Epithelial cell of prostate (primary cell): ENCODE data around the gene CCDC86.

Experiments
- DNase-seq: peaks from one replicate; pipeline ENCODE4 v3.0.0-alpha.2; 2011; ENCODE audit warnings: low read depth, low spot score
- H3K27ac ChIP-seq: fragments of 450-650 bp; 2 replicates; pipeline ENCODE4 v1.5.1; 2017; ENCODE audit warnings: mild to moderate bottlenecking

The CCDC86 gene

DNA sequence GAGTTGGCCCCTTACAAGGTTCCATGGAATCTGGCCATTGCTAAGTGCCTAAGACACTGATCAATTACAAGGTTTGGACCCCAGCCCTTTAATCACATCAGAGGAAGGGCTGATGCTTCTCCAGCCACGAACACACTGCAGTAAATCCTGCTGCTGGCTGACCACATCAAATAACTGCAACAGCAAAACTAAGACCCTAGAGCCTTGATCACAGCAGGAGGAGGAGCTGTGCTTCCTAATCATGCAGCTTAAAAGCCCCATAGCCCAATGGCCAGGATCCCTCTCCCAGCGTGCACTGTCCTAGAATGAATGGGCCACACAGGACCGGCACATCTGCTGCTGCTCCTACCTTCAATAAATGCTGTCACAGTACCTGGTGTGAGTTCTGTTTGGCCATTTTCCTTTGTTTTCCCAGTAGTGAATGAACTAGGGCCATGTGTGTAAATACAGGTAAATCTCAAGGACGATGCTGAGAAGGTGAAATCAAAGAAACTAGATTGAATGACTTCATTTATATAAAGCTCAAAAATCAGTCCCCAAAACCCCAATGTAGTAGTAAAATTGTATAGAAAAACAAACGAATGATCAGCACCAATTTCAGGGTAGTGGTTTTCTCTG is 38.2 kb downstream of the CCDC86 start:
- no peak for DNase-seq
- no peak overlapping the region for H3K27ac ChIP-seq

DNA sequence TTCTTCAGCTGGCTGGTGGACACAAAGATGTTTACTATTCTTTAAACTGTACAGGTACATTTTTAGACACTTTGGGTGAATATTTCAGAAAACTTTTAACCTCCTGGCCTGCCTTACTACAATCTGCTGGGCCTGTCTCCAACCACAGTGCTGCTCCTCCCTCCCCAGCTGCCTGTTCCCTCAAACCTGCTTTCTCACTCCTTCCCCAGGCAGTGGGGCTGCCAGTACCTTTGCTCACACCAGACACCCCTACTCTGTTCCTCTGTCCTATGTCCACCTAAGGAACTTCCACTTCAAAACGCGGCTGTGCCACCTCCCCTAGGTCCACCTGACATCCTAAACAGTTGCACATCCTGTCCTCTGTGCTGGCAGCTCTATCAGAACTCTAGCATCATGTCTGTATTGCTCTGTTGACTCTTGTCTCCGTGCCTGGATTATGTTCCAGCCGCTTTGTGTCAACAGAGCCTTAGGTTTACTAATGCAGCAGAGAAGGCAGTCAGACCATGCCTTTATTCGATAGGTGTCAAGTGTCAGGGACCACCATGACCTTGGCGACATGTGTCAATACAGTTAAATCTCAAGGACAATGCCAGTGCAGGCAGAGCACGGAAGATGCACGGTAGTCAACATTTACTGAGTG is 38.9 kb downstream of the CCDC86 start:
- H3K27ac ChIP-seq = no peak overlapping the region
- DNase-seq = no peak

DNA sequence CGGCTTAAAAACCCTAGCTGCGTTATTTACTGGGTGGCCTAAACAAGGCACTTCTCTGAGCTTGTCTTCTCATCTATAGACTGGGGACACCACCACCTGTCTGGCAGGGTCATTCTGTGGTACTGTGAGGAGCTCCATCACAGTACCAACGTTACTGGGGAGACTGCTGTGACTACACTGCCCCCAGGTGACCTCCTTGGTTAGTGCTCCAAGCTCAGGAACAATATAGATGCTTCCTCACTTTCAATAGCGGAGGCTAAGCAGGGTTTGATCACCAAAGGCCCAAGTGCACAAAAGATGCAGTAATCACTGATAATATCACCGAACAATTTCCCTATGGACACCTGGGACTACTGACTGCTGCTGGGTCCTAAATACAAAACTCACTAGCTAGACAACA is 45.6 kb downstream of the CCDC86 start:
- no peak for DNase-seq
- no peak overlapping the region for H3K27ac ChIP-seq

DNA sequence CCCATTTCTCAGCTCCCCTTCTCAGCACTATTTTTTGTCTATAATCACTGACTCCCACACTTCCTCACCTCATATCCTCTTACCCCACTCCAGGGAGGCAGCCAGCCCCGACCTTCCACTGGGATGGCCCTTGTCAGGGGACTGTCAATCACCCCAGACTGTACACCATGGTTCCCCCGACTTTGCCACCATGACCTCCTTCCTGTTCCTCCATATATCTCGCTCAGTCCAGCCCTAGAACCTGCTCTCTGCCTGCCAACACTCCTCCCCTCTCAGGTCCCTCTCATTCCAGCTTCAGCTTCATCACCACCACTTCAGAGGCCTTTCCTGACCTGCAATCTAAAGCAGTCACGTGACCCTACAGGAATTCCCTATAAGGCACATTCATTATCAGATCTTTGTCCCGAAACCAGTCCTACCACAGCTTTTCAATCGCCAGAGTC is 48.0 kb downstream of the CCDC86 start:
- DNase-seq = no peak
- H3K27ac ChIP-seq = no peak overlapping the region

DNA sequence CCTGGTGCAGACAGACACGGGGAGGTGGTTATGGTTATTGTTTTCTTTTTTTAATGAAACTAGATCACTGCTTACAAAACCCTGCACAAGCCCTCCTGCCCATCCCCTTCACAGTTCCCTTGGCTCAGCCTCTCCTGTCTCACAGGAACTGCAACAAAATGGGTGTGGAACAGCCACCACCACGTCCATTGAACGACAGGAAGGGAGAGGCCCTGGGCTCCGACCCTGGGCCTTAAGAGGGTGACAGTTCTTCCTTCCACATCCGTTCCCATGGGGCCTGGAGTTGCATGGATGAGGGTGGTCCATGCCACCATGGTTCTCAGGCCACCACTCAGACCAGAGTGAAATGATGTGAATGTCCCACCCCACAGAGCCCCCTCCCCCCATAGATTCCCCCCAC is 48.8 kb downstream of the CCDC86 start:
- H3K27ac ChIP-seq = no peak overlapping the region
- DNase-seq = no peak

DNA sequence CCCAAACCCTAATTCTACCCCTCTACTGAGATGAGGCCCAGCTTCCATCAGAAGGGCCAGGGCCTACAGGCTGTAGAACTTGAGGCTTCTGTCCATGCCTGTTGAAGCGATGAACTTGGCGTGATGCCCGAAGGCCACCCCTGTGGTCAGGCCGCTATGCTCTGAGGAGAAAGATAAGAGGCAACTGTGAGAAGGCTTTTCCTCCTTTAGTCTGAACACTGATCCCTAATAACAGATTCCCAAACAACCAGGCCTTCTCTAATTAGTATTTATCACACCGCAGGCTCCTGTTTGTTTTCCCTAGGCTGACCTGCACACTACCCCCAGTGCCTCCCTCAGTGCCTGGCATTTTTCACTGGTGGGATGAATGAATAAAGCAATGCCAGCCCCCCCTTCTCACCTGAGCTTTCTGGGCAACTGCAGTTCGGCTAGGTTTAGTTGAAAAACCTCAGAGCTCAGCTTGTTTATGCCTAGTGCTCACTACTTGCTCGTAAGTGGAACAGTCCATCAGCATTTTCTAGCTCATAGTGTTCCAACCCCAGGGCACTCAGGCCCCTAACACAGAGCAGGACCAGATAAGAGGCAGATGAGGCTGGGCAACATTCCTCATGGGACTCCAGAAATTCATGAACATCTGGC is 49.3 kb downstream of the CCDC86 start:
- H3K27ac ChIP-seq = no peak overlapping the region
- no peak for DNase-seq

DNA sequence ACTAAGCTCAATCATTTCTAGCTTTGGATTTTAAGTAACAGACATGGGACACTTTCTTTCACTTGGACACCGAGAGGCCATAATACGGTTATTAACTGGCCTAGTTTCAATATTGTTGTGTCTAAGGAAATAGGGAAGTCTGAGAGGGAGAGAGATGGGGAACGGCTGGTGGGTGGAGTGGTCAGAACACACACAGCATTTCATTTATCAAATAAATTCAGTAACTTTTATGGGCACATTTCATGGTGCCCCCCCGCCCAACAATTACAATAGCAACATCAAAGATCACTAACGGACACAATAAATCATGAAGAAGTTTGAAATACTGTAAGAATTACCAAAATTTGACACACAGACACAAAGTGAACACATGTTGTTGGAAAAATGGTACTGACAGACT is 53.8 kb downstream of the CCDC86 start:
- no peak for DNase-seq
- no peak overlapping the region for H3K27ac ChIP-seq

DNA sequence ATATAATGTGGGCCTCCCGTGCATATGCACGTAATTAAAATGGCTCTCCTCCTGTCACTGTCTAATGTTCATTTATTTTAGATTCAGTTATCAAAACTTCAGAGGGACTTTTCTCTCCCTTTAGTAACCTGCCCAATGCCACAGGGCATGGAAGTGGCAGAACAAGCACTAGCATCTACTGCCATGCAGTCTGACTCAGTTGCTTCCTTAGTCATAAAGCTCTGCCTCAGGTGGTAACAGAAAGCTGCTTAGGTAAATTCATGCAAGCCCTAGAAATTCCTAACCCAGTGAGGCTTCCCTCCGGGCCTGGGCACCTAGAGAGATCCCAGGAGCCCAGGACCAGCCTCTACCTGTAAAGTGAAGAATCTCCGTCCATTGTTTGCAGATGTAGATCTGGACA is 55.6 kb downstream of the CCDC86 start:
- no peak overlapping the region for H3K27ac ChIP-seq
- no peak for DNase-seq

DNA sequence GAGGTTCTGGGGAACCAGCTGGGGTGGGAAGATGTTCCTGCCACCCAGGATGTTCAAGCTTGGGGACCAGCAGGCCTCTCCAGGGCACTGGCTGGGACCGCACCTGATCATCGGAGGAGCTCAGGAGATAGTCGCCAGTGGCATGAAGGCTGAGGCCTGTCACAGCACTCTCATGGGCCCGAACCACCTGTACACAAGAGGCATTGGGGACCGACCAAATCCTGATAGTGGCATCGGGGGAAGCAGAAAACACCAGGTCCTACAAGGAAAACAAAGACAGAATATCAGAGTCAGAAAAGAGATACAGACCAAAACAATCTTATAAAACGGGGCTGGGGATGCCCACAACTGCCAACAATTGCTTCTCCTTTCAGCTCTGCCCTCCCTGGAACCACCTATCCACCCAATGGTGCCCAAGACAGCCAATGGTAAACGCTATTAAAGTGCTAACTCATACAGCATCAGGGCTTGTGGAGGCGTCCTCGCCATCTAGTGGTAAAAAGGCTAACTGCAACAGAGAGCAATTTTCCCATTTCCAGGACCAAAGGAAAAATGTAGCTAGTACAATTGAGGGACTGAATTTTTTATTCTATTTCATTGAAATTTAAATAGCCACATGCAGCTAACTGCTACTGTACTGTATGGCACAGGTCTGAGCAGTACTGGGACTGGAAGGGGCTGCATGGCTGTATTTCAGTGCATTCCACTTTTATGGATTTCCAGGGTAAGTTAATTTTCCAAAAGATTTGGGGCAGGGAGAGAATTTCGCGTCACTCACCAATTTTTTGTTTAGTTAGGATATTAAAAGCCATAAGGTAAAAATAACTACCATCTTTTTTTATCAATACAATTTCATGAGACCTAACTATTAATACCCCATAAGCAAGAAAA is 57.4 kb downstream of the CCDC86 start:
- H3K27ac ChIP-seq = no peak overlapping the region
- DNase-seq = no peak

DNA sequence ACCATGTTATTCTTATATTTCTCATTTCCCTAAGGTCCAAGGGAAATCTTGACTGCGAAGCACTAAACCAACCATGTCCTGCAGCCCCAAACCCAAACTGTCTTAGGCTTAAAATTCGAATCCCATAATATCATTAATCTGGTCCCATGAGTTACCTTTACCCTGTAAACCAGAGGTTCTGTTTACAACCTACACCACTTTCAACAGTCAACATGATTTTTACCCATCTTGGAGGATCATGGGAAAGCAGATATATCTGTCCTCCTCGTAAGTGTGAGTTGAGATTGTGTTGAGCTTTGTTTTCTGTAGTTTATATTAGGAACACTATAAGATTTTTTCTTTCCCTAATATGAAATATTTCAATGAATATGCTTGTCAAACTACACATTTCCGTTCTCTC is 58.1 kb downstream of the CCDC86 start:
- H3K27ac ChIP-seq = no peak overlapping the region
- DNase-seq = no peak
